ENCODE measurements around the gene SCARF2. TPM values are rescaled to one million over a fixed set of nuclear protein-coding genes. Genes with fewer than 3 reads are reported as not detected.

SCARF2 gene
- total and polyA plus RNA-seq, 2 donors from 2014 or later = 5.0 to 12.3 TPM

- Histone ChIP-seq H3K4me1 (ENCODE audit: control insufficient read depth in 2 of 3, insufficient read depth in 2 of 3, low read depth in 1 of 3, low read length in 3 of 3) (peaks cover 0 to 5% (median 0%) of the 10 kb centered on the region in 3 donors), H3K9me3 (ENCODE audit: control insufficient read depth in 2 of 3, insufficient read depth in 1 of 3, low read length in 3 of 3) (no peaks in the 10 kb centered on the region), H3K27ac (ENCODE audit: low read depth in 2 of 2, low read length in 2 of 2) (peak overlapping the region in 1 of 2 donors; percentile 22), H3K36me3 (ENCODE audit: control insufficient read depth in 2 of 3, insufficient read depth in 3 of 3, low read length in 3 of 3) (peaks cover 0 to 4% (median 0%) of the 10 kb centered on the region in 3 donors), H3K27me3 (ENCODE audit: control insufficient read depth, insufficient read depth, low read length) (peaks cover 2% of the 10 kb centered on the region), H3K9ac (ENCODE audit: low read length in 3 of 3) (no peak overlapping the region), H3K4me3 (ENCODE audit: low read length in 3 of 3) (no peak overlapping the region)
- TF ChIP-seq CTCF (IDR thresholded peaks at IDR 0.05; ENCODE audit: borderline replicate concordance, extremely low read depth, insufficient read depth) = no peak
- peak in 2 of 5 donors; percentile 40 to 69 for DNase-seq
- no peak for FAIRE-seq
- intact Hi-C loops (cut with DNase I) = no loop called here
These were observed 13.1 kb downstream of the SCARF2 start for GRCh38 chr22:20424568-20424931.

GRCh38 chr22:20423906-20424551 is 13.6 kb downstream of the SCARF2 start:
- Histone ChIP-seq H3K27ac (ENCODE audit: low read depth in 2 of 2, low read length in 2 of 2) (no peak overlapping the region), H3K36me3 (ENCODE audit: control insufficient read depth in 2 of 3, insufficient read depth in 3 of 3, low read length in 3 of 3) (peaks cover 0 to 4% (median 0%) of the 10 kb centered on the region in 3 donors), H3K4me1 (ENCODE audit: control insufficient read depth in 2 of 3, insufficient read depth in 2 of 3, low read depth in 1 of 3, low read length in 3 of 3) (peaks cover 0 to 5% (median 0%) of the 10 kb centered on the region in 3 donors), H3K9ac (ENCODE audit: low read length in 3 of 3) (no peak overlapping the region), H3K27me3 (ENCODE audit: control insufficient read depth, insufficient read depth, low read length) (peaks cover 2% of the 10 kb centered on the region), H3K9me3 (ENCODE audit: control insufficient read depth in 2 of 3, insufficient read depth in 1 of 3, low read length in 3 of 3) (no peaks in the 10 kb centered on the region), H3K4me3 (ENCODE audit: low read length in 3 of 3) (no peak overlapping the region)
- no peak for FAIRE-seq
- peak in 3 of 5 donors; percentile 63 to 79 (median 65) for DNase-seq
- intact Hi-C loops (cut with DNase I) = no loop called here
- no peak for TF ChIP-seq CTCF (IDR thresholded peaks at IDR 0.05; ENCODE audit: borderline replicate concordance, extremely low read depth, insufficient read depth)

GRCh38 chr22:20423008-20423905 is 14.4 kb downstream of the SCARF2 start:
- peaks cover 0 to 7% (median 0%) of the 10 kb centered on the region in 3 donors for H3K4me1 ChIP-seq (ENCODE audit: control insufficient read depth in 2 of 3, insufficient read depth in 2 of 3, low read depth in 1 of 3, low read length in 3 of 3)
- H3K9ac ChIP-seq (ENCODE audit: low read length in 3 of 3) = no peak overlapping the region
- H3K9me3 ChIP-seq (ENCODE audit: control insufficient read depth in 2 of 3, insufficient read depth in 1 of 3, low read length in 3 of 3) = no peaks in the 10 kb centered on the region
- FAIRE-seq (no peak), DNase-seq (peak in 2 of 5 donors; percentile 55 to 72)
- H3K4me3 ChIP-seq (ENCODE audit: low read length in 3 of 3) = no peak overlapping the region
- intact Hi-C loops (cut with DNase I) = no loop called here
- peaks cover 0 to 4% (median 0%) of the 10 kb centered on the region in 3 donors for H3K36me3 ChIP-seq (ENCODE audit: control insufficient read depth in 2 of 3, insufficient read depth in 3 of 3, low read length in 3 of 3)
- H3K27me3 ChIP-seq (ENCODE audit: control insufficient read depth, insufficient read depth, low read length) = peaks cover 2% of the 10 kb centered on the region
- H3K27ac ChIP-seq (ENCODE audit: low read depth in 2 of 2, low read length in 2 of 2) = no peak overlapping the region
- TF ChIP-seq CTCF (IDR thresholded peaks at IDR 0.05; ENCODE audit: borderline replicate concordance, extremely low read depth, insufficient read depth) = no peak

Measured in kidney (tissue), 14 donors.